ENCODE results near the gene KREMEN1. TPM values are rescaled to one million over a fixed set of nuclear protein-coding genes. Genes with fewer than 3 reads are reported as not detected.

KREMEN1 gene
- total RNA-seq, 4 donors from 2014 or later = 7.6 to 15.9 (median 8.9) TPM

DNA sequence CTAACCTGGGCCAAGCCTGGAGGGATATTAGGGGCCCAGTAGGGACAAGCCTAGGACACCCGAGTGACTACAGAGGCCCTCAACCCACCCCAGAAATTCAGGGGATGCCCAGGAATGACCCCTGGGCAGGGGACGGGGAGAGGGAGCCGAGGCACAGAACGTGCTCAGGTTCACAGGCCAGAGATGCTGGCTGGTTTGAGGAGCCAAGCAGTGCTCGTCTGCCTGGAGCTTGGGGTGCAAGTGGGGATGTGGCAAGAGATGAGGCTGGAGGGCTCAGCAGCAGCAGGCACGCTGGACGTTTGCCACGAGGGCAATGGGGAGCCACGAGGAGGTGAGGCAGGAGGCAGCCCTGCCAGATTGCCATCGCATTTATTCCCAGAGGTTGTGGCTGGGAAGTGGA lies 98.9 kb downstream of the KREMEN1 start:
- TF ChIP-seq, protein P1, sequence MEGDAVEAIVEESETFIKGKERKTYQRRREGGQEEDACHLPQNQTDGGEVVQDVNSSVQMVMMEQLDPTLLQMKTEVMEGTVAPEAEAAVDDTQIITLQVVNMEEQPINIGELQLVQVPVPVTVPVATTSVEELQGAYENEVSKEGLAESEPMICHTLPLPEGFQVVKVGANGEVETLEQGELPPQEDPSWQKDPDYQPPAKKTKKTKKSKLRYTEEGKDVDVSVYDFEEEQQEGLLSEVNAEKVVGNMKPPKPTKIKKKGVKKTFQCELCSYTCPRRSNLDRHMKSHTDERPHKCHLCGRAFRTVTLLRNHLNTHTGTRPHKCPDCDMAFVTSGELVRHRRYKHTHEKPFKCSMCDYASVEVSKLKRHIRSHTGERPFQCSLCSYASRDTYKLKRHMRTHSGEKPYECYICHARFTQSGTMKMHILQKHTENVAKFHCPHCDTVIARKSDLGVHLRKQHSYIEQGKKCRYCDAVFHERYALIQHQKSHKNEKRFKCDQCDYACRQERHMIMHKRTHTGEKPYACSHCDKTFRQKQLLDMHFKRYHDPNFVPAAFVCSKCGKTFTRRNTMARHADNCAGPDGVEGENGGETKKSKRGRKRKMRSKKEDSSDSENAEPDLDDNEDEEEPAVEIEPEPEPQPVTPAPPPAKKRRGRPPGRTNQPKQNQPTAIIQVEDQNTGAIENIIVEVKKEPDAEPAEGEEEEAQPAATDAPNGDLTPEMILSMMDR (IDR thresholded peaks at IDR 0.05; ENCODE audit: low read depth) = no peak

GRCh38 chr22:29172216-29172615 lies 99.4 kb downstream of the KREMEN1 start:
- TF ChIP-seq, protein P1 (IDR thresholded peaks at IDR 0.05; ENCODE audit: low read depth) = no peak

- TF ChIP-seq, protein P1 (IDR thresholded peaks at IDR 0.05; ENCODE audit: low read depth) = no peak
Observed at GRCh38 chr22:29175312-29175835, 102.5 kb downstream of the KREMEN1 start.

GRCh38 chr22:29183971-29184848 lies 111.4 kb downstream of the KREMEN1 start:
- TF ChIP-seq, protein P1 (IDR thresholded peaks at IDR 0.05; ENCODE audit: low read depth) = no peak

DNA sequence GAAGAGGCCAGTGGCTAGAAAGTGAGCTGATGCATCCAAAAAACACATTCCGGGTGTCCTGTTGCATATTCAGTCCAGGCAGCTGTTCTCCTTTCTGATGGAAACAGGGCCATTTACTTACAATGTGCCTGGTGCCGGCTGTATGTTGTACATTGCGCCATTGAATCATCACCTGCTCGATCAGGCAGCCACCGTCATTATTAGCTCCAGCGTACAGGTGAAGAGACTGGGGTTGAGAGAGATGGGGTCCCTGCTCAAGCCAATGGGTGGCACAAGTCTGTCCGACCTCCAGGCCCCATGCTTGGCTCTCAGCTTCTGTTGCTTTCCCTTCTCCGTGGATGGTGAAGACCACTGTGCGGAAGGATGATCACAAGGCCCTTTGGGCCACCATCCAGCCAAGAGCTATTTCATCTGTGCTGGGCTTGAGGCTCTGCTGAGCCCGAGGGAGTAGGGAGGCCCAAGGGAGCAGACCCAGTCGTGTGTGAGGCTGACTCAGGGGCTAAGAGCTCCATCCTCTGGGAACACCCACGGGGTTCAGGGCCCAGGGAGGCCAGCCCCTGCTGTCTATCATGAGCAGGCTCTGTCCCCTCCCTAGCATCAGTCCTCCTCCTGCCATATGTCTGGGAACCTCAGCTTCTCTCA lies 112.1 kb downstream of the KREMEN1 start:
- TF ChIP-seq, protein P1 (IDR thresholded peaks at IDR 0.05; ENCODE audit: low read depth) = no peak

DNA sequence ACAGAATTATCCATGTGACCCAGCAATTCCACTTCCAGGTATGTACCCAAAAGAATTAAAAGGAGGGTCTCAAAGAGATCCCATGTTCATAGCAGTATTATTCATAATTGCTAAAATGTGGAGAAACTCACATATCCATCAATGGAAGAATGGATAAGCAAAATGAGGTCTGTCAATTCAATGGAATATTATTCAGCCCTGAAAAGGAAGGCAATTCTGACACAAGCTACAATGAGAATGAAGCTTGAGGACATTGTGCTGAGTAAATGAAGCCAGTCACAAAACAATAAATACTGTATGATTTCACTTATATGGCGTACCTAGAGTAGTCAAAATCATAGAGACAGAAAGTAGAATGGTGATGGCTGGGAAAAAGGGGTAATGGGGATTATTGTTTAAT lies 113.5 kb downstream of the KREMEN1 start:
- TF ChIP-seq, protein P1 (IDR thresholded peaks at IDR 0.05; ENCODE audit: low read depth) = no peak

GRCh38 chr22:29187831-29188230 lies 115.0 kb downstream of the KREMEN1 start:
- TF ChIP-seq, protein P1 (IDR thresholded peaks at IDR 0.05; ENCODE audit: low read depth) = no peak
